ENCODE data around the gene TMEM161A.
A peak's percentile ranks its signal among the peaks of the same experiment; 100 is the strongest.
"Not testable (repeated sequence)": the region's sequence is repeated elsewhere in the genome, so short reads cannot be mapped to it uniquely, and the experiment has no call there.

The TMEM161A gene

GRCh38 chr19:19122902-19123301 is 15.4 kb downstream of the TMEM161A start:
- no peak for DNase-seq (ENCODE audit: low spot score)

DNA sequence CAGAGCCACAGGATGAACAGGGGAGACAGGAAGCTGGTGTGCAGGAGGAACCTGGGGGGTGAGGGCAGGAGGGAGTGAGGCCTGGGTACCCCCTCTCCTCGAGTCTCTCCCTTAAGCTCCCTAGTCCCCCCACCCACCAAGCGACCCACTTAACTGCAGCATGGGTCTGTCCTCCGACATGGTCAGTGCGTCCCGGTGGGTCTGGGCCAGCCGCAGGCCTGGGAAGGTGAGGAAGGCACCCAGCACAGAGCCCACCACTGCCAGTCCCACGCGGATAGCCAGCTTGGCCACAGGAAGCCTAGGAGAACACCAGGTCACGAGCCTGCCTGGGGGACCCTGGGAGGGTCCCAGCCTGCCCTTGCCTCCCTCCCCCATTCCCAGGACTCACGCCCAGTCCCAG is 16.9 kb downstream of the TMEM161A start:
- no peak for DNase-seq (ENCODE audit: low spot score)

- DNase-seq (ENCODE audit: low spot score) = no peak
Observed at GRCh38 chr19:19120308-19121231, 17.7 kb downstream of the TMEM161A start.

- no peak for DNase-seq (ENCODE audit: low spot score)
Observed at GRCh38 chr19:19119325-19120237, 18.7 kb downstream of the TMEM161A start.

GRCh38 chr19:19115954-19116353 is 22.3 kb downstream of the TMEM161A start:
- peak; percentile 96 for DNase-seq (ENCODE audit: low spot score)

DNA sequence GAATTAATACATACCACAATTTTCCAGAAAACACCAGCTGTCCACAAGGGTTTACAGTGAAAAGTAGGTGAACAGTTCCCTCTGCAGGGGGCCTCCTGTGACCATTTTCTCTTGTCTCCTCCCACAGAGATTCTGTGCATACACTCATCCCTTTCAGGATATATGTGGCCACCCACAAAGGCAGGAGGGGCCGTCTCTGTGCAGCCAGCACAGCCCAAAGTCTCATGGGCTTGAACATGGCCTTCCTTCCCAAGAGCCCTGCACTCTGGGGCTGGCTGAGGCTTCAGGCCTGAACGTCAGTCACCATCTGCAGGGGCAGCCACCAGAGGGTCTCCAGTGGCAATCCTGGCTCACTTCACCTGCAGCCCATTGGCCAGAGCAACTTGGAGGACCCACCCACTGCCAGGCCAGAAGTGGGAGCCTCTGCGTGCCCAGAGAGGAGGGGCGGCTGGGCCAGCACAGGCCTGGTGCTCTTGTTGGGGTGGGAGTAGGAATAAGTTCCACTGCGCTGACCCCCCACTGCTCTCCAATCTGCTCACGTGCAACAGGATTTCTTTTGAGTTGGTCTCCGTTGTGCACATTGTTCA is 25.1 kb downstream of the TMEM161A start:
- DNase-seq (ENCODE audit: low spot score) = peak; percentile 66

DNA sequence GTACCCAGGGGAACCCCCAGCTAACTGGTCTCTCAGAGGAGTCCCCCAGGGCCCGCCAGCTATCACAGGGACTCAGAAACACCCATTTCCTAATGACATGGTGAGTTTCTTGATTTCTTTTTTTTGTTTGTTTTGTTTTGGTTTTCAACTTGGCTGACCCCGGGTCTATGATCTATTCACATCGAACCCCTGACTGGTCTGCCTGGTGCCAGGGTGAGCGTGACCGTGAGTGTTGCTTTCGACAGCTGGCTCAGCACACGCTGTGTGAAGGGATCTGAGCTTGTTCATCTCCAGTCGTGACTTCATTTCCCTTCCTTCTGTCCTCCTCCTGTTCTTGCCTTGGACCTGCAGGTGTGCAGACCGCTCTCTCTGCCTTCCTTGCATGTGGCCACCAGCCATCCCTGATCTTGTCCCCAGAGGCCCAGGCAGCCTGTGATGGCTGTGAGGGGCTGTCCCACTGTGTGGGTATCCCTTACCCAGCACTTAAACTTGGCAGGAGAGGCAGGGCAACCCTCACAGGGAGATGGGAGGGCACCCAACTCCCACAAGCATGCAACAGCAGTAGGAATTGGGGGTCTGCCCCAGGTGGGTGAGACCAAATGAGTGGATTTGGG is 26.2 kb downstream of the TMEM161A start:
- no peak for DNase-seq (ENCODE audit: low spot score)

DNA sequence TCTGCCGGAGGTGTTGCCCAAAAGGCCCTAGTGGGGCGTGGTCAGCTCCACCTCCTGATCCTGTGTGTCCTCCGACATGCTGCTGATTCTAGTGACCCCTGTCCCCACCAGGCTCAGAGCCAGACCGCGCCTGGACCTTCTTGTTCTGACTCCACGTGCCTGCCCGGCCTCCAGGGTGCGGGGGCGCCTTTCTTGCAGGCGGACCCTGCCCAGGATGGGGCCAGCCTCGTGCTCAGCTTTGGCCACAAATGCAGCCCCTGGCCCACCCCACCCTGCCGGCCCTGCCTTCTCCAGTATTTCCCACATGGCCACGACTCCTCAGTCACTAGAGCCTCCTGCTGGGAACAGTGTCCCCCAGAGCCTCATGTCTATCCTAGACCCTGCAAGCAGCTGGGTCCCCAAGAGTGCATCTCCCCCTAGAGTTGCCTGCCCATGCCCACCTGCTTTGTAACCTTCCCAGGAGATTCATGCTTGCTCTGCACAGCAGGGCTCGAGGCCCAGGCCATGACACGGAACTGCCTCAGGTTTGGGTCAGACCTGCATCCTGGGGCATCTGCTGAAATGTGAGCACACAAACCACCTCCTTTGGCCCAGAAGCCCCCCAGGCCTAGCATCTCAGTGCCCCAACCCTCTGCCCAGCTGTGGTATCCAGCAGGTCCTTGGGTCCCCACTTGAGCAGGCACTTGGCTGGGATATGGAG is 27.0 kb downstream of the TMEM161A start:
- DNase-seq (ENCODE audit: low spot score) = no peak

- no peak for DNase-seq (ENCODE audit: low spot score)
Observed at GRCh38 chr19:19110410-19111135, 27.7 kb downstream of the TMEM161A start.

- DNase-seq (ENCODE audit: low spot score) = no peak
Observed at GRCh38 chr19:19109601-19110000, 28.7 kb downstream of the TMEM161A start.

- DNase-seq (ENCODE audit: low spot score) = no peak
Observed at GRCh38 chr19:19107654-19108053, 30.6 kb downstream of the TMEM161A start.

GRCh38 chr19:19106938-19107337 is 31.3 kb downstream of the TMEM161A start:
- not testable (repeated sequence) for DNase-seq (ENCODE audit: low spot score)

GRCh38 chr19:19106056-19106551 is 32.2 kb downstream of the TMEM161A start:
- no peak for DNase-seq (ENCODE audit: low spot score)

DNA sequence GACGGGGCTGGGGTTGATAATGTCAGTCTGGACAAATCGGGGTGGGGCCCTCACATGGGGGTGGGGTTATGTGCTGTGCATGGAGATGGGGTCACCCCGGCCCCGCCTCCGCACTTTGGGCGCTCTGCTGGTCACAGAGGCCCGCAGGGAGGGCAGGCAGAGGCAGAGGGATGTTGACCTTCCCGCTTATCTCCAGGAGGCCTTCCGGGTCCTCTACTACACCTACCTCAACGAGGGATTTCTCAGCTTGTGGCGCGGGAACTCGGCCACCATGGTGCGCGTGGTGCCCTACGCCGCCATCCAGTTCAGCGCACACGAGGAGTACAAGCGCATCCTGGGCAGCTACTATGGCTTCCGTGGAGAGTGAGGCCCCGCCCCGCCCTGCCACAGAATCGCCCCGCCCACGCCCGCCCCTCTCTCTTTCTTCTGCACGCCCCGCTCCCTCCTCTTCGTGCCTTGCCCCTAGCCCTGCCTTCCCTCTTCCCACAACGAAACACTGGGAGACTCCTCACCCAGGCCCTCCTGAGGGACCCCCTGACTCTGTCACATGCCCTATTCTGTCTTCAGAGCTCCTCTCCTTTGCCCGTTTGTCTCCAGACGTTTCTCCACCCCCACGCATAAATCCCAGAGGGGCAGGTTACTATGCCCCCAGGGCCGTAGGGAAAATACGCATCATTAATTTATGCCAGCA is 32.8 kb downstream of the TMEM161A start:
- peak; percentile 77 for DNase-seq (ENCODE audit: low spot score)

DNA sequence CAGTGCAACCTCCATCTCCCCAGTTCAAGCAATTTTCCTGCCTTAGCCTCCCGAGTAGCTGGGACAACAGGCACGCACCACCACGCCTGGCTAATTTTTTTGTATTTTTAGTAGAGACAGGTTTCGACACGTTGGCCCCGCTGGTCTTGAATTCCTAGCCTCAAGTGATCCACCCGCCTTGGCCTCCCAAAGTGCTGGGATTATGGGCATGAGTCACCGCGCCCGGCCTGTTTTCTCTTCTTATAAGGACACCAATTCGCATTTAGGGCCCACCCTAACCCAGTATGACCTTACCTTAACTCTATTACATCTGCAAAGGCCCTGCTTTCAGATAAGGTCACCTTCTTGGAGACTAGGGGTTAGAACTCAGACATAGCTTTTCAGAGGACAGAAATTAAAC is 35.1 kb downstream of the TMEM161A start:
- DNase-seq (ENCODE audit: low spot score) = no peak

- not testable (repeated sequence) for DNase-seq (ENCODE audit: low spot score)
Observed at GRCh38 chr19:19102566-19102965, 35.7 kb downstream of the TMEM161A start.

GRCh38 chr19:19101540-19101939 is 36.7 kb downstream of the TMEM161A start:
- DNase-seq (ENCODE audit: low spot score) = no peak

GRCh38 chr19:19098703-19099632 is 39.3 kb downstream of the TMEM161A start:
- DNase-seq (ENCODE audit: low spot score) = peak; percentile 93
